Measurements from ENCODE around the gene FAHD2A. TPM values are rescaled to one million over a fixed set of nuclear protein-coding genes. Genes with fewer than 3 reads are reported as not detected.

Gene FAHD2A
- total and polyA plus RNA-seq, 2 experiments from 2014 or later = 27.6 to 51.0 TPM

- TF ChIP-seq, protein P1, sequence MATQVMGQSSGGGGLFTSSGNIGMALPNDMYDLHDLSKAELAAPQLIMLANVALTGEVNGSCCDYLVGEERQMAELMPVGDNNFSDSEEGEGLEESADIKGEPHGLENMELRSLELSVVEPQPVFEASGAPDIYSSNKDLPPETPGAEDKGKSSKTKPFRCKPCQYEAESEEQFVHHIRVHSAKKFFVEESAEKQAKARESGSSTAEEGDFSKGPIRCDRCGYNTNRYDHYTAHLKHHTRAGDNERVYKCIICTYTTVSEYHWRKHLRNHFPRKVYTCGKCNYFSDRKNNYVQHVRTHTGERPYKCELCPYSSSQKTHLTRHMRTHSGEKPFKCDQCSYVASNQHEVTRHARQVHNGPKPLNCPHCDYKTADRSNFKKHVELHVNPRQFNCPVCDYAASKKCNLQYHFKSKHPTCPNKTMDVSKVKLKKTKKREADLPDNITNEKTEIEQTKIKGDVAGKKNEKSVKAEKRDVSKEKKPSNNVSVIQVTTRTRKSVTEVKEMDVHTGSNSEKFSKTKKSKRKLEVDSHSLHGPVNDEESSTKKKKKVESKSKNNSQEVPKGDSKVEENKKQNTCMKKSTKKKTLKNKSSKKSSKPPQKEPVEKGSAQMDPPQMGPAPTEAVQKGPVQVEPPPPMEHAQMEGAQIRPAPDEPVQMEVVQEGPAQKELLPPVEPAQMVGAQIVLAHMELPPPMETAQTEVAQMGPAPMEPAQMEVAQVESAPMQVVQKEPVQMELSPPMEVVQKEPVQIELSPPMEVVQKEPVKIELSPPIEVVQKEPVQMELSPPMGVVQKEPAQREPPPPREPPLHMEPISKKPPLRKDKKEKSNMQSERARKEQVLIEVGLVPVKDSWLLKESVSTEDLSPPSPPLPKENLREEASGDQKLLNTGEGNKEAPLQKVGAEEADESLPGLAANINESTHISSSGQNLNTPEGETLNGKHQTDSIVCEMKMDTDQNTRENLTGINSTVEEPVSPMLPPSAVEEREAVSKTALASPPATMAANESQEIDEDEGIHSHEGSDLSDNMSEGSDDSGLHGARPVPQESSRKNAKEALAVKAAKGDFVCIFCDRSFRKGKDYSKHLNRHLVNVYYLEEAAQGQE (IDR thresholded peaks at IDR 0.05; ENCODE audit: unreplicated experiment) = no peak
- no peak for TF ChIP-seq ZNF331 (CRISPR knock-in tag; IDR thresholded peaks at IDR 0.05; ENCODE audit: low read depth)
These were observed 41.1 kb upstream of the FAHD2A start (continued) for GRCh38 chr2:95361216-95361980.

DNA sequence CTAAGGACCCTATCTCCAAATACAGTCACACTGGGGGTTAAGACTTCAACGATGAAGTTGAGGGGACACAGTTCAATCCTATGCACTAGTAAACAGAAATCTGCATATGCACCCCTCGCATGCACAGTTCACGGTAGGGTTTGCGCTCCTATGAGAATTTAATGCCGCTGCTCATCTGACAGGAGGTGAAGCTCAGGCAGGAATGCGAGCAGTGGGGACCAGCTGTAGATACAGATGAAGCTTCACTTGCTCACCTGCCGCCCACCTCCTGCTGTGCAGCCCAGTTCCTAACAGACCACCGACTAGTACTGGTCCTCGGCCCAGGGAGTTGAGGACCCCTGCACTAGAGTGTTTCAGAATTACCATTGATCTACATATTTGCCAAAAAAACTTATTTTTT is 40.0 kb upstream of the FAHD2A start:
- Mint-ChIP-seq H3K27ac (no peak overlapping the region), H3K36me3 (ENCODE audit: low read depth) (no peaks in the 10 kb centered on the region; the same call in 2 of the 3 replicates), H3K9me3 (peaks cover 4% of the 10 kb centered on the region; the same call in 1 of the 3 replicates), H3K4me3 (no peak overlapping the region), H3K4me1 (0 out of 3 replicates have a peak, but pooled peaks cover 3% of the 10 kb centered on the region), H3K27me3 (ENCODE audit: insufficient read depth, low read depth, poor library complexity) (no peaks in the 10 kb centered on the region)
- no peak overlapping the region for H3K4me2 ChIP-seq
- no peaks in the 10 kb centered on the region for H3K9me2 ChIP-seq (ENCODE audit: insufficient read depth)
- no peak overlapping the region for H3K27ac ChIP-seq (ENCODE audit: low read depth)
- H3K27me3 ChIP-seq (ENCODE audit: insufficient read depth) = no peaks in the 10 kb centered on the region
- H3K4me1 ChIP-seq (ENCODE audit: insufficient read depth) = no peaks in the 10 kb centered on the region
- no peak for ATAC-seq
- H2AFZ ChIP-seq = no peak overlapping the region
- no peaks in the 10 kb centered on the region for H3K36me3 ChIP-seq (ENCODE audit: insufficient read depth)
- no peaks in the 10 kb centered on the region for H3K79me2 ChIP-seq (replicated peaks; ENCODE audit: insufficient read depth)
- H3F3A ChIP-seq (replicated peaks; ENCODE audit: low read depth) = no peaks in the 10 kb centered on the region
- no peaks in the 10 kb centered on the region for H4K20me1 ChIP-seq (replicated peaks; ENCODE audit: insufficient read depth)
- DNase-seq (ENCODE audit: low spot score) = no peak
- no peak overlapping the region for H3K4me3 ChIP-seq
- no peak for TF ChIP-seq CTCF (conservative IDR thresholded peaks at IDR 0.05; ENCODE audit: low read depth in 2 of 2)
- TF ChIP-seq EZH2phosphoT487 (IDR thresholded peaks at IDR 0.05; ENCODE audit: unreplicated experiment) = no peak
- no peak for TF ChIP-seq STAT1 (IDR thresholded peaks at IDR 0.05; ENCODE audit: unreplicated experiment)
- TF ChIP-seq, protein P2, sequence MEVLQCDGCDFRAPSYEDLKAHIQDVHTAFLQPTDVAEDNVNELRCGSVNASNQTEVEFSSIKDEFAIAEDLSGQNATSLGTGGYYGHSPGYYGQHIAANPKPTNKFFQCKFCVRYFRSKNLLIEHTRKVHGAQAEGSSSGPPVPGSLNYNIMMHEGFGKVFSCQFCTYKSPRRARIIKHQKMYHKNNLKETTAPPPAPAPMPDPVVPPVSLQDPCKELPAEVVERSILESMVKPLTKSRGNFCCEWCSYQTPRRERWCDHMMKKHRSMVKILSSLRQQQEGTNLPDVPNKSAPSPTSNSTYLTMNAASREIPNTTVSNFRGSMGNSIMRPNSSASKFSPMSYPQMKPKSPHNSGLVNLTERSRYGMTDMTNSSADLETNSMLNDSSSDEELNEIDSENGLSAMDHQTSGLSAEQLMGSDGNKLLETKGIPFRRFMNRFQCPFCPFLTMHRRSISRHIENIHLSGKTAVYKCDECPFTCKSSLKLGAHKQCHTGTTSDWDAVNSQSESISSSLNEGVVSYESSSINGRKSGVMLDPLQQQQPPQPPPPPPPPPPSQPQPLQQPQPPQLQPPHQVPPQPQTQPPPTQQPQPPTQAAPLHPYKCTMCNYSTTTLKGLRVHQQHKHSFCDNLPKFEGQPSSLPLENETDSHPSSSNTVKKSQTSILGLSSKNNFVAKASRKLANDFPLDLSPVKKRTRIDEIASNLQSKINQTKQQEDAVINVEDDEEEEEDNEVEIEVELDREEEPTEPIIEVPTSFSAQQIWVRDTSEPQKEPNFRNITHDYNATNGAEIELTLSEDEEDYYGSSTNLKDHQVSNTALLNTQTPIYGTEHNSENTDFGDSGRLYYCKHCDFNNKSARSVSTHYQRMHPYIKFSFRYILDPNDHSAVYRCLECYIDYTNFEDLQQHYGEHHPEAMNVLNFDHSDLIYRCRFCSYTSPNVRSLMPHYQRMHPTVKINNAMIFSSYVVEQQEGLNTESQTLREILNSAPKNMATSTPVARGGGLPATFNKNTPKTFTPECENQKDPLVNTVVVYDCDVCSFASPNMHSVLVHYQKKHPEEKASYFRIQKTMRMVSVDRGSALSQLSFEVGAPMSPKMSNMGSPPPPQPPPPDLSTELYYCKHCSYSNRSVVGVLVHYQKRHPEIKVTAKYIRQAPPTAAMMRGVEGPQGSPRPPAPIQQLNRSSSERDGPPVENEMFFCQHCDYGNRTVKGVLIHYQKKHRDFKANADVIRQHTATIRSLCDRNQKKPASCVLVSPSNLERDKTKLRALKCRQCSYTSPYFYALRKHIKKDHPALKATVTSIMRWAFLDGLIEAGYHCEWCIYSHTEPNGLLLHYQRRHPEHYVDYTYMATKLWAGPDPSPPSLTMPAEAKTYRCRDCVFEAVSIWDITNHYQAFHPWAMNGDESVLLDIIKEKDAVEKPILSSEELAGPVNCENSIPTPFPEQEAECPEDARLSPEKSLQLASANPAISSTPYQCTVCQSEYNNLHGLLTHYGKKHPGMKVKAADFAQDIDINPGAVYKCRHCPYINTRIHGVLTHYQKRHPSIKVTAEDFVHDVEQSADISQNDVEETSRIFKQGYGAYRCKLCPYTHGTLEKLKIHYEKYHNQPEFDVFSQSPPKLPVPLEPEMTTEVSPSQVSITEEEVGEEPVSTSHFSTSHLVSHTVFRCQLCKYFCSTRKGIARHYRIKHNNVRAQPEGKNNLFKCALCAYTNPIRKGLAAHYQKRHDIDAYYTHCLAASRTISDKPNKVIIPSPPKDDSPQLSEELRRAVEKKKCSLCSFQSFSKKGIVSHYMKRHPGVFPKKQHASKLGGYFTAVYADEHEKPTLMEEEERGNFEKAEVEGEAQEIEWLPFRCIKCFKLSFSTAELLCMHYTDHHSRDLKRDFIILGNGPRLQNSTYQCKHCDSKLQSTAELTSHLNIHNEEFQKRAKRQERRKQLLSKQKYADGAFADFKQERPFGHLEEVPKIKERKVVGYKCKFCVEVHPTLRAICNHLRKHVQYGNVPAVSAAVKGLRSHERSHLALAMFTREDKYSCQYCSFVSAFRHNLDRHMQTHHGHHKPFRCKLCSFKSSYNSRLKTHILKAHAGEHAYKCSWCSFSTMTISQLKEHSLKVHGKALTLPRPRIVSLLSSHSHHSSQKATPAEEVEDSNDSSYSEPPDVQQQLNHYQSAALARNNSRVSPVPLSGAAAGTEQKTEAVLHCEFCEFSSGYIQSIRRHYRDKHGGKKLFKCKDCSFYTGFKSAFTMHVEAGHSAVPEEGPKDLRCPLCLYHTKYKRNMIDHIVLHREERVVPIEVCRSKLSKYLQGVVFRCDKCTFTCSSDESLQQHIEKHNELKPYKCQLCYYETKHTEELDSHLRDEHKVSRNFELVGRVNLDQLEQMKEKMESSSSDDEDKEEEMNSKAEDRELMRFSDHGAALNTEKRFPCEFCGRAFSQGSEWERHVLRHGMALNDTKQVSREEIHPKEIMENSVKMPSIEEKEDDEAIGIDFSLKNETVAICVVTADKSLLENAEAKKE (CRISPR knock-in tag; IDR thresholded peaks at IDR 0.05) = no peak
- TF ChIP-seq ZNF331 (CRISPR knock-in tag; IDR thresholded peaks at IDR 0.05; ENCODE audit: low read depth) = no peak
- no peak for TF ChIP-seq ZNF114 (CRISPR knock-in tag; IDR thresholded peaks at IDR 0.05)
- TF ChIP-seq JUNB (IDR thresholded peaks at IDR 0.05; ENCODE audit: unreplicated experiment) = no peak
- TF ChIP-seq POLR2AphosphoS5 (IDR thresholded peaks at IDR 0.05; ENCODE audit: low read depth) = no peak
- TF ChIP-seq NANOG (IDR thresholded peaks at IDR 0.05; ENCODE audit: borderline replicate concordance) = no peak
- TF ChIP-seq CREB1 (CRISPR knock-in tag; IDR thresholded peaks at IDR 0.05; ENCODE audit: low read depth) = no peak

All from GM23338 (cell line).